Hindlimb muscle (tissue), 1 donor: ENCODE measurements around the gene SERTAD2. TPM values are rescaled to one million over a fixed set of nuclear protein-coding genes. Genes with fewer than 3 reads are reported as not detected.

Experiments used
- DNase-seq: peaks from one replicate; pipeline ENCODE4 v3.0.0-alpha.2; 2013
- polyA plus RNA-seq: library from polyadenylated mRNA; unstranded; fragments of 120-200 nt; gene quantifications from one replicate; pipeline ENCODE4 v1.2.1, GENCODE V29; 2013; ENCODE audit not compliant: insufficient read length

Gene SERTAD2
- polyA plus RNA-seq, 1 donor = 30.7 TPM

- peak; percentile 84 for DNase-seq
These were observed 7.5 kb downstream of the SERTAD2 start for GRCh38 chr2:64646007-64646880.

GRCh38 chr2:64644458-64645382 is 9.0 kb downstream of the SERTAD2 start:
- DNase-seq = peak; percentile 90

GRCh38 chr2:64643838-64644457 is 9.8 kb downstream of the SERTAD2 start:
- DNase-seq = no peak

- DNase-seq = no peak
These were observed 12.1 kb downstream of the SERTAD2 start for GRCh38 chr2:64641599-64641998.

- DNase-seq = no peak
These were observed 13.3 kb downstream of the SERTAD2 start for GRCh38 chr2:64640153-64641044.

GRCh38 chr2:64639691-64640090 is 14.0 kb downstream of the SERTAD2 start:
- DNase-seq = no peak

- no peak for DNase-seq
These were observed 15.1 kb downstream of the SERTAD2 start for GRCh38 chr2:64638502-64639120.

- no peak for DNase-seq
These were observed 15.8 kb downstream of the SERTAD2 start for GRCh38 chr2:64637931-64638330.

- no peak for DNase-seq
These were observed 16.6 kb downstream of the SERTAD2 start for GRCh38 chr2:64637000-64637635.

GRCh38 chr2:64635976-64636911 is 17.5 kb downstream of the SERTAD2 start:
- DNase-seq = no peak

- DNase-seq = no peak
These were observed 19.1 kb downstream of the SERTAD2 start for GRCh38 chr2:64634345-64635267.

GRCh38 chr2:64632835-64633819 is 20.6 kb downstream of the SERTAD2 start:
- DNase-seq = no peak

GRCh38 chr2:64631771-64632170 is 21.9 kb downstream of the SERTAD2 start:
- no peak for DNase-seq

- DNase-seq = no peak
These were observed 23.0 kb downstream of the SERTAD2 start for GRCh38 chr2:64630752-64631151.

- no peak for DNase-seq
These were observed 23.8 kb downstream of the SERTAD2 start for GRCh38 chr2:64629875-64630274.

- DNase-seq = no peak
These were observed 24.4 kb downstream of the SERTAD2 start for GRCh38 chr2:64629329-64629781.
